Measurements from ENCODE around the gene SH3RF1. TPM values are rescaled to one million over a fixed set of nuclear protein-coding genes. Genes with fewer than 3 reads are reported as not detected.
A peak's percentile ranks its signal among the peaks of the same experiment; 100 is the strongest.

Gene SH3RF1
- total RNA-seq, 1 donor from 2014 or later: 35.2 TPM

DNA sequence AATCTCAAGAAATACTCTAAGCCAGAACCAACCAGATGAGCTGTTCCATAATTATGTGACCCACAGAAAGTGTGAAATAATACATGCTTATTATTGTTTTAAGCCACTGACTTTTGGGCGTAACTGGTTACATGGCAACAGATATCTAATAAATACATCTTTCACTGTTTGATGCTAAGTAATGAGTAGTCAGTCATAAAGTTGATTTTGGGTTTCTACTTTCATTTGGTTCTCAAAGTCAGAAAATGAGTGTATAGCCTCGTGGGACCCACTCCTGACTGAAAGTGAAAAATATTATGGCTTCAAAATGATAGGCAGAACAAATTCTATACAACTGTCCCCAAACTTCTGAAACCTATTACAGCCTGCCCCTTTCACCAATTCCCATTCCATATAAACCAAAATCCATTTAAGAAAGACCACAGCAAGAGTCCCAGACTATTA is 172.7 kb downstream of the SH3RF1 start:
- Mint-ChIP-seq H3K36me3 (ENCODE audit: unreplicated experiment) (no peaks in the 10 kb centered on the region), H3K4me1 (ENCODE audit: low read depth, unreplicated experiment) (peaks cover 43% of the 10 kb centered on the region), H3K4me3 (ENCODE audit: unreplicated experiment) (no peak overlapping the region), H3K9me3 (ENCODE audit: unreplicated experiment) (peaks cover 3% of the 10 kb centered on the region), H3K27ac (ENCODE audit: unreplicated experiment) (no peak overlapping the region), H3K27me3 (ENCODE audit: unreplicated experiment) (peaks cover 2% of the 10 kb centered on the region)
- TF ChIP-seq, protein P1, sequence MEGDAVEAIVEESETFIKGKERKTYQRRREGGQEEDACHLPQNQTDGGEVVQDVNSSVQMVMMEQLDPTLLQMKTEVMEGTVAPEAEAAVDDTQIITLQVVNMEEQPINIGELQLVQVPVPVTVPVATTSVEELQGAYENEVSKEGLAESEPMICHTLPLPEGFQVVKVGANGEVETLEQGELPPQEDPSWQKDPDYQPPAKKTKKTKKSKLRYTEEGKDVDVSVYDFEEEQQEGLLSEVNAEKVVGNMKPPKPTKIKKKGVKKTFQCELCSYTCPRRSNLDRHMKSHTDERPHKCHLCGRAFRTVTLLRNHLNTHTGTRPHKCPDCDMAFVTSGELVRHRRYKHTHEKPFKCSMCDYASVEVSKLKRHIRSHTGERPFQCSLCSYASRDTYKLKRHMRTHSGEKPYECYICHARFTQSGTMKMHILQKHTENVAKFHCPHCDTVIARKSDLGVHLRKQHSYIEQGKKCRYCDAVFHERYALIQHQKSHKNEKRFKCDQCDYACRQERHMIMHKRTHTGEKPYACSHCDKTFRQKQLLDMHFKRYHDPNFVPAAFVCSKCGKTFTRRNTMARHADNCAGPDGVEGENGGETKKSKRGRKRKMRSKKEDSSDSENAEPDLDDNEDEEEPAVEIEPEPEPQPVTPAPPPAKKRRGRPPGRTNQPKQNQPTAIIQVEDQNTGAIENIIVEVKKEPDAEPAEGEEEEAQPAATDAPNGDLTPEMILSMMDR (IDR thresholded peaks at IDR 0.05; ENCODE audit: partially characterized antibody, unreplicated experiment): no peak
- DNase-seq: no peak

DNA sequence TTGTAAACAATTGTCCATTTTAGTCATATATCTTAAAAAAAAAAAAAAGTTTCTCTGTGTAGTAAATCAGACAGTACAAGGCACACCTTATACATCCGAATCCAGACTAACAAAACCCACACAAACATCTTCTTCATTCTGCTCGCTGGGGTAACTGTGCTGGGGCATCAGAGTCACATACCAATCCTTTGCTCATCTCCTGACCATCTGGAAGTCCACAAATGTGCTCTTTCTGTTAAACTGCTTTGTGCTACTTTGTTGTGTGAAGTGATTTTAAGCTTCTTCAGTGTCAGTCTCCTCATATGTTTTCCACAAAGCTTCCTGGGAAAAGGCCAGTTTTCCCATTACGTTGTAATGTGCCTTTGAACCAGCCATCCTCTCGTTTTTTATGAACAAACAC is 174.5 kb downstream of the SH3RF1 start:
- no peak for DNase-seq

DNA sequence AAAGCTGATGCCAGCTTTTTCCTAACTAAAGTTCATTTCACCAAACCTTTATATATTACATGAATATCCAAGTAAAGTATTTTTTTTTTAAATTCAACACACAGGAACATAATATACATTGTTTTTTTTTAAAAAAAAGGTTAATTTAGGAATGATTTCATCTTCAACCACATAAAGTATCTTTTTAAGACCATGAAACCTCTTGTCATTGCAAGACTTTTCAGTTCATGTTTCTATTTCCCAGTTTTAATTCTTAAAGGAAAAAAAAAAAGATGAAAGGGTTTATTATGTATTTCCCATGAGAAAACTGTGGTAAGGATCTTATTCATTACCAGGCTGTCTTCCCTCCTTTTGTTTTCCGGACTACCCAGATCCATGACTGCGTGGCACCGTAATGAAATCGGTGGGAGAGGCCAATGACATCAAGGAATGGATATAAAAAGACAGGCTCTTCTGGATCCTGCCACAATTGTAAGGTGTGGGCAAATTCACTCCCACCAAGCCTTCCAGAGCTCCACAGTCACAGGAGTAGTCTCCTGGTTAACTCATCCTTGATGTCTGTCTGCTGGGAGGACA is 176.0 kb downstream of the SH3RF1 start:
- DNase-seq: no peak
- Mint-ChIP-seq H3K36me3 (ENCODE audit: unreplicated experiment) (peaks cover 5% of the 10 kb centered on the region), H3K27me3 (ENCODE audit: unreplicated experiment) (no peaks in the 10 kb centered on the region), H3K4me3 (ENCODE audit: unreplicated experiment) (no peak overlapping the region), H3K27ac (ENCODE audit: unreplicated experiment) (peak overlapping the region; percentile 36), H3K9me3 (ENCODE audit: unreplicated experiment) (peaks cover 2% of the 10 kb centered on the region), H3K4me1 (ENCODE audit: low read depth, unreplicated experiment) (peaks cover 19% of the 10 kb centered on the region)
- TF ChIP-seq, protein P1 (IDR thresholded peaks at IDR 0.05; ENCODE audit: partially characterized antibody, unreplicated experiment): no peak

More for the DNA sequence above, 174.5 kb downstream of the SH3RF1 start:
- Mint-ChIP-seq H3K27me3 (ENCODE audit: unreplicated experiment) (no peaks in the 10 kb centered on the region), H3K27ac (ENCODE audit: unreplicated experiment) (no peak overlapping the region), H3K4me1 (ENCODE audit: low read depth, unreplicated experiment) (peaks cover 32% of the 10 kb centered on the region), H3K36me3 (ENCODE audit: unreplicated experiment) (no peaks in the 10 kb centered on the region), H3K9me3 (ENCODE audit: unreplicated experiment) (peaks cover 5% of the 10 kb centered on the region), H3K4me3 (ENCODE audit: unreplicated experiment) (no peak overlapping the region)
- TF ChIP-seq, protein P1 (IDR thresholded peaks at IDR 0.05; ENCODE audit: partially characterized antibody, unreplicated experiment): no peak

DNA sequence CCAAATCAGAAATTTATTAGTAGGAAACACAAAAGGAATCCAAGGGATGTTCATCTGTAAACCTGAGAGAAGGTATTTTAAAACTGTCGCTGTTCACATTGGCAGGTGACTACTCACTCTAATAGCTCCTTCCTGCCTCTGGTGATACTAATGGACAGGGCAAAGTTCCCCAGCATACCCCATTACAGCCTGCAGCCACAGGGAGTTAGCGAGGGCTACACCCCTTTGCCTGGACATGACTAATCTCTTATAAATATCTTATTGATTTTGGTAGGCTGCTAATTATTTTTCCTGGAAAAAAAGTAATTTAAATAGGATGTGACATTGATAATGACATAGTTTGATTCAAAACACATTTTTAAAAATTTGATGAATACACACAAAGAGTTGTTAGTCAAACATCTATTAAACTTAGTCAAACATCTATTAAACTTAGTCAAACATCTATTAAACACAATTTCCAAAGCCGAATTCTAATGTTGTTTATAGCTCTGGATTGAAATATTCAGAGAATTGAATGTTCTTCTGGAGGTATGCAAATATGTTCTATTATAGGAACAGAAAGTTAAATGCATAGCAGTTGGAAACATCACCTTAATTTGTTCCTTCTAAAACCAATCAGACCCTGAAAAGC is 177.8 kb downstream of the SH3RF1 start:
- TF ChIP-seq, protein P1 (IDR thresholded peaks at IDR 0.05; ENCODE audit: partially characterized antibody, unreplicated experiment): no peak
- Mint-ChIP-seq H3K36me3 (ENCODE audit: unreplicated experiment) (peaks cover 11% of the 10 kb centered on the region), H3K27me3 (ENCODE audit: unreplicated experiment) (no peaks in the 10 kb centered on the region), H3K4me1 (ENCODE audit: low read depth, unreplicated experiment) (peaks cover 19% of the 10 kb centered on the region), H3K4me3 (ENCODE audit: unreplicated experiment) (no peak overlapping the region), H3K27ac (ENCODE audit: unreplicated experiment) (no peak overlapping the region), H3K9me3 (ENCODE audit: unreplicated experiment) (peaks cover 4% of the 10 kb centered on the region)
- no peak for DNase-seq

Data from glutamatergic neuron (in vitro differentiated cells).